A549 treated with CpdA at 1 μM for 4 hours (cell line): ENCODE results near the gene TLR7. TPM values are rescaled to one million over a fixed set of nuclear protein-coding genes. Genes with fewer than 3 reads are reported as not detected.

ENCODE experiments used
- total RNA-seq: library from RNA; stranded (reverse); fragments of 200-300 nt; extraction: Qiagen RNA extraction; gene quantifications from 5 replicates; pipeline ENCODE4 v1.2.3, GENCODE V29; 2022; ENCODE audit warnings: low read depth

The TLR7 gene
- not detected in 5 replicates for total RNA-seq

DNA sequence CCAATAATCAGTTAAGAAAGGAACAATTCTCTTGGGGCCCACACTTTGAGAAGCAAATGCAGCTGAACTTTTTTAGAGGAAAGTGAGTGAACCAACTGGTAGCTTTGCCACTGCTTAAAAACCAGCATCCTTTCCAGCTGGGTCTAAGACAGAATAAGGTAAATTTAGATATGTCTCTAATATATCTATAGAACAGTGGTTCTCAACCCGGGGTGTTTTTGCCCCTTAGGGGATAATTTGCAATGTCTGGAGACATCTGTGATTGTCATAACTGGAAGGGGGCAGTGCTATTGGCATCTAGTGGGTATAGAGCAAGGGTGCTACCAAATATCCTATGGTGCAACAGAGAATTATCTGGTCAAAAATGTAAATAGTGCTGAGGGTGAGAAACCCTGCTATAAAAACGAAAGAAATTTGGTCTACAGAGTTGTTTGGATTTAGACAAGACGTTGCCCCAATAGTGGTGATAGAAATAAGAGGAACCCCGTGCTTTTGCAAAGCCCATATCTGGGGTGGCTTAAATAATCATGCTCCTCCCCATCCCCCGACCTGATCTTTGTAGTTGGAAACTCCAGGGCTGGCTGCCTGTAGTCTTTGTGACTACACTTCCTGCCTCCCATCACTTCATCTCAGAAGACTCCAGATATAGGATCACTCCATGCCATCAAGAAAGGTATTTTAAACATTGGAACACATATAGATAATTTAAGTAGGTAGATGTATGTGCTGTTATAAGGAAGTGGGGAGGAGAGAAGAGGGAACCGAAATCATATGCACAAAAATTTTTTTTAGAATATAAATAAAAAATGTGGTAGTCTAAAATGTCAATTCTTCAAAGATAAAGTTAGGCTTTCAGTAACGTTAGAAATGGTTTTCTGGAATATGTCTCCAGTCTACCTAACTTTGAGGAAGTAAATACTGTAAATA, at the start of gene TLR7:
TSS of gene TLR7 (plus strand) at position 622 of the 927 bp plus-strand sequence. CDS start 507 bp downstream, outside the sequence.

DNA sequence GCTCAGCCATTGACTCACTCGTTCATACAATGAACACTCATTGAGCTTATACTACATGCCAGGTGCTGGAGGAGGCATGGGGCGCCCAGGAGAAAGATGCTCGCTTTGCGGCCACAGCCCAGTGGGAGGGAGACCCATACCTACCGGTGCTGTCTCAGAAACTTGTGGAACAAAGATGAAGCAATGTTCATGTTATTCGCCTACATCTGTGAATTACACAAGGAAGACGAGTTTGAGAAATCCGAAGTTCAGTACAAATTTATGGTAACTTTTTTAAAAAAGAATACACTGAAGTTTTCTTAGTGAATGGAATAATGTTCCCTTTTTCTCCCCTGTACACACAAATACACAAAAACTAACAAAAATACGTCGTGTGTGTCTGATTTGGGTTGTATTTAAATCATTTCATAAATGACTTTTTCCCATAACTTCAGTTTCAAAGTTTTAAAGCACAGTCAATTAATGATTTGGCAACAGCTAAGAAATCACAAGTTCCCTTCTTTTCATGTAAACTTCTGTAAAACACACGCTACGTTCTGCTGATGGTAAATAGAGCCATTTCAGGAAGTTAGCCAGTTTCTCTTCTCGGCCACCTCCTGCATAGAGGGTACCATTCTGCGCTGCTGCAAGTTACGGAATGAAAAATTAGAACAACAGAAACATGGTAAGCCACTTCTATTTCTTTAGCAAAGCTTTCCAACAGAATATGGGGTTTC, 39.3 kb downstream of the TLR7 start, which contains the start of gene TLR8:
TSS of gene TLR8 (plus strand) at position 575 of the 716 bp plus-strand sequence. CDS start at position 662, 87 bp downstream.

Other genes with a start within 250 kb of the TLR7 start
- gene PRPS2, start 75.7 kb upstream of the TLR7 start, total RNA-seq = 38.8 to 46.9 TPM (median 41.0 TPM) in 5 replicates
- not detected in 5 replicates for gene TLR8, start 39.5 kb downstream of the TLR7 start, total RNA-seq
- 5,375 to 7,948 TPM (median 5,971 TPM) in 5 replicates for gene TMSB4X, start 108.0 kb downstream of the TLR7 start, total RNA-seq
- not detected in 5 replicates for gene FAM9C, start 177.5 kb downstream of the TLR7 start, total RNA-seq